GM12875 (cell line): ENCODE measurements around the gene UTP18.

Experiments
- H3K4me3 ChIP-seq: one replicate; pipeline ENCODE4 v1.5.1; 2011; ENCODE audit warnings: low read depth, low read length, control low read depth
- TF ChIP-seq, protein P1 (sequence below): IDR thresholded peaks from 2 replicates; pipeline ENCODE4 v1.5.1; 2011; ENCODE audit warnings: low read depth, mild to moderate bottlenecking, control low read depth, inconsistent platforms, low read length, moderate library complexity, borderline replicate concordance; ENCODE audit not compliant: insufficient read depth

UTP18 gene

DNA sequence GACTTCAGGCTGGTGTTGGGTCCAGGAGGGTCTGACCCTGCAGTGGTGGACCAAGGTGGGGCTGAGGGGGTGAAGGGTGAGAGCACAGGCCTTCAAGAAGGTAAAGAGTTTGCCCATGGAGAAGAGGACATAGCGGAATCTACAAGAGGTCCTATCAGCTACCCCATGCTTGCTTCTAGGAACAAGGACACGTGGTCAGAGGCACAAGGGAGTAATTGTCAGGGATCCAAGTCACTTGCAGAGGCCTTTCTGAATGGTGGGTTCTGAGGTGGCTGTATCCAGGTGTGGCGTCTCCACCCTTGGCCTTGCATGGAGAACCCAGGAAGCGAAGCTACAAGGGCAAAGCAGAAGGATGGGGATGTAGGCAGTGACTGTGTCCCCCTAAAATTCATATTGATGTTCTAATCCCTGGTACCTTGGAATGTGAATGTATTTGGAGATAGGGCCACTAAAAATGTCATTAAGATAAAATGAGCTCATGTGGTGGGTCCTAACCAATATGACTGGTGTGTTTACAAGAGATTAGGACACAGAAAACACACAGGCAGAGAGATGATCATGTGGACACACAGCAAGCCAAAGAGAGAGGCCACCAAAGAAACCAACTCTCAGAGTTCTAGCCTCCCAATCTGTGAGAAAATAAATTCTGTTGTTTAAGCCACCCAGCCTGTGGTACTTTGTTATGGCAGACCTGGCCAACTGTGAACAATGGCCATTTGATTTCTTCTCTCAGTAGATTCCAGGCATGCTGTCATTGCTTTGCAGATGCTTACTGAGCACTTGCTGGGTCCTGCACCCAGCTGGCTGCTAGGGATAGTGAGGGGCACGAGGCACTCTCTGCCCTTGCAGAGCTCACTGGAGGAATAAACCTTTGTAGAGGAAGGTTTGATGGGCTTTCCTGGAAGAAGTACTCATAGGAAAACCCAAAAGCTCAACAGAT is 75.8 kb downstream of the UTP18 start:
- H3K4me3 ChIP-seq: no peak overlapping the region
- TF ChIP-seq, protein P1, sequence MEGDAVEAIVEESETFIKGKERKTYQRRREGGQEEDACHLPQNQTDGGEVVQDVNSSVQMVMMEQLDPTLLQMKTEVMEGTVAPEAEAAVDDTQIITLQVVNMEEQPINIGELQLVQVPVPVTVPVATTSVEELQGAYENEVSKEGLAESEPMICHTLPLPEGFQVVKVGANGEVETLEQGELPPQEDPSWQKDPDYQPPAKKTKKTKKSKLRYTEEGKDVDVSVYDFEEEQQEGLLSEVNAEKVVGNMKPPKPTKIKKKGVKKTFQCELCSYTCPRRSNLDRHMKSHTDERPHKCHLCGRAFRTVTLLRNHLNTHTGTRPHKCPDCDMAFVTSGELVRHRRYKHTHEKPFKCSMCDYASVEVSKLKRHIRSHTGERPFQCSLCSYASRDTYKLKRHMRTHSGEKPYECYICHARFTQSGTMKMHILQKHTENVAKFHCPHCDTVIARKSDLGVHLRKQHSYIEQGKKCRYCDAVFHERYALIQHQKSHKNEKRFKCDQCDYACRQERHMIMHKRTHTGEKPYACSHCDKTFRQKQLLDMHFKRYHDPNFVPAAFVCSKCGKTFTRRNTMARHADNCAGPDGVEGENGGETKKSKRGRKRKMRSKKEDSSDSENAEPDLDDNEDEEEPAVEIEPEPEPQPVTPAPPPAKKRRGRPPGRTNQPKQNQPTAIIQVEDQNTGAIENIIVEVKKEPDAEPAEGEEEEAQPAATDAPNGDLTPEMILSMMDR: no peak

DNA sequence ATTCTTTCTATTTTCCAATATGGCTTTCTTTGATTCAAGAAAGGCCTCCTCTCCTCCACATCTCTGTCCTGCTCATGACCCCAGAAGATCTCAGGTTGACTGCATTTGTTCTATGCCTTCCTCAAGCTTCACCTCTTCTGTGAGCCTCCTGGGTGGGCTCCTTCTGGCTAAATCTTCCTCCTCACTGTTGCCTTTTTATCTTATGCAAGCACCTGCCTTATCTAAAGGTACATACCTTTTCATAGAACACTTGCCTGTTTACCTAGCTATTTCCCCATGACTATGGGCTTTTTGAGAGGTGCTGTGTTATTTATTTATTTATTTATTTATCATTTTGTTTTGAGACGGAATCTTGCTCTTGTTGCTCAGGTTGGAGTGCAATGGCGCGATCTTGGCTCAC is 81.1 kb downstream of the UTP18 start:
- H3K4me3 ChIP-seq: no peak overlapping the region
- TF ChIP-seq, protein P1: no peak

DNA sequence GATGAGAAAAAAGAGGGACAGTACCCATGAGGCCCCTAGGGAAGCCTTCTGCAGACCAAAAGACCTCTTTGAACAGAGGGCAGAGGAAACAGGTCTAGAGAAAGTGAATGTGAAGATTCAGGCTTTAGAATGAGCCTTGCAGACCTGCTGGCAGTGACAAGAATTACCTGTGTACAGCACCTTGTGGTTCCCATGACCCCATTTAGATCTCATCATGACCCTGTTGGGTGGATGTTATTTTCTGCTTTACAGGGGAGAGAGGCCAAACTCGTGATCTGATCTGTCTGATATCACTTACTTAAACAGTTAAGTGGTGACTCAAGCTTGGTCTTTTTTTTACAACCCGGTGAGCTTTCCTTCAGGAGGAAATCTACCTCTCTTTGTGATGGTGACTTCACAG is 81.9 kb downstream of the UTP18 start:
- TF ChIP-seq, protein P1: no peak
- H3K4me3 ChIP-seq: no peak overlapping the region

DNA sequence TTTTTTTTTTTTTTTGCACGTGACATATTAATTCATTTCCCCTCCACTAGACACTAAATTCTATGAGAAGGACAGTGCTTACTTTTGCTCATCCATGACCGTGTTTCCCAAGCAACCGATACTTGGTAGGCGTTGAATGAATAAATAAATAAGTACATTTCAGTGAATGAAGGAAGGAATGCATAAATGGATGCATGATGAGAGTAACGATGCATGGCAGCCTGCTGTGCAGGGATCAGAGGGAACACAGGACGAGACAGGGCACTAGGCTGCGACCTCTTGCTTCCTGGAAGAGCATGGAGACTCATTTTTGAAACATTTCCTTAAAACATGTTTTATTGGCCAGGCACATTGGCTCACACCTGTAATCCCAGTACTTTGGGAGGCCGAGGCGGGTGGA is 84.2 kb downstream of the UTP18 start:
- H3K4me3 ChIP-seq: no peak overlapping the region
- TF ChIP-seq, protein P1: no peak

DNA sequence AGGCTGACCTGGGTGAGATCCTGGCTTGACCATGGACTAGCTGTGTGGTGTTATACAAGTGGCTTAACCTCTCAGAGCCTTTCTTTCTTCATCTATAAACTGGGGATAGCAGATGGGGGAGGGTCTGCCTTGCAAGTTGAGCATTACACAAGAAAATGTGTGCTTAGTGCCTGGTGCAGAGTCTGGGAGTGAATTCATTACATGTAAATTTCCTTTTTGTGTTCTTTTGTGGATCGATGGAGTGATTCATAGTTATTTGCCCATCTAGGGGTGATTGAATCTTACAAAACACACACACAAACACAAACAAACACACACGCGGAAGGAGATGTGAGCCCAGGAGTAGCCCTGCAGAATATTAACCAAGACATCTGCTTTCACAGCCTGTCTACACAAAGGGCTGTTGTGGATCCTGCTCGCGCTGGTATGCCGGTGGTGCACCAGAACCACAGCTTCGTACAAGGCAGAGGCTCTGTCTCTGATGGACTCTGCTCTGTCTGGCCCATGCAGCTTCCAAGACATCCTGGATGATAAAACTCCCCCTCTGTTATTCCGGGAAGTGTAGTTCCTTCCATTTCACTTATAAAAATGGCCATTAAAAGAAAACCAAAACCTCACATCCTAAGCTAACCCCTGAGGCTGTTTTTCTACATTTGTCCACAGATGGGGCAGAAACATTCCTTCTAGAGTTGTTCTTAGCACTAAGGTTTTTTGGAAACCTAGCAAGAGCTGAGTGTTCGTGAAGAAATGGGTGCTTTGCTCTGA is 86.1 kb downstream of the UTP18 start:
- H3K4me3 ChIP-seq: no peak overlapping the region
- TF ChIP-seq, protein P1: no peak
